MV-4-11 (cell line): ENCODE results near the gene FAM83G.

Experiments
- DNase-seq: peaks from one replicate; lab custom pipeline; 2025; lab: John Stamatoyannopoulos, UW

The FAM83G gene

GRCh38 chr17:18988546-18989173, 15.9 kb downstream of the FAM83G start:
- DNase-seq: no peak

DNA sequence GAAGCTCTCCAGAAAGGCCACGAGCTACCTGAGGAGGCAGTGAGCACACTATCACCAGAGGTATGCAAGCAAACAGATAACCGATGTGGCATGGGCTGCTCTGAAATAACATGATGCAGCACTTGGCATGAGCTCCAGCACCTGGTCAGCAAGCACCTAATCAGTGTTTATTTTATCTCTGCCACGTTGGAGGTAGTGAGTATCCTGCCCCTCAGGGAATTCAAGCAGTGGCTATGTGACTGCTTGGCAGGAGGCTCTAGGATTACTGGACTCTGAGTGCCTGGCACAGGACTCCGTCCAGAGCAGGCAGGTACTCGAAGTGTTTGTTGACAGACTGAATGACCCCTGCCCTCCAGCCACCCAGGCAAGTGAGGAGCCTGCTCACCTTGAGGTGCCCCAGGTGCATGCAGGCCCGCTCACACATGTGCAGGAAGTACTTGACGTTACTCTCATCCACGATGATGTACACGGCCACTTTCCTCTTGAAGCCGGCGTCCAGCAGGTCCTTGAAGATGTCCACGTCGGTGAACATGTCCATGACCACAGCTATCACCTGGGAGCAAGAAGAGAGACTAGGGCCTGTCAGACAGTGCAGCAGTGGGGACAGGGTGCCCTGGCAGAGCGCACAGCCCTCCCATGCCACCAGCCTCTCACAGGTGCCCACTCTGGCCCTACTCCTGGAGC, 16.6 kb downstream of the FAM83G start:
- no peak for DNase-seq

GRCh38 chr17:18987230-18987610, 17.3 kb downstream of the FAM83G start:
- DNase-seq: no peak

GRCh38 chr17:18986541-18987229, 17.9 kb downstream of the FAM83G start:
- no peak for DNase-seq

DNA sequence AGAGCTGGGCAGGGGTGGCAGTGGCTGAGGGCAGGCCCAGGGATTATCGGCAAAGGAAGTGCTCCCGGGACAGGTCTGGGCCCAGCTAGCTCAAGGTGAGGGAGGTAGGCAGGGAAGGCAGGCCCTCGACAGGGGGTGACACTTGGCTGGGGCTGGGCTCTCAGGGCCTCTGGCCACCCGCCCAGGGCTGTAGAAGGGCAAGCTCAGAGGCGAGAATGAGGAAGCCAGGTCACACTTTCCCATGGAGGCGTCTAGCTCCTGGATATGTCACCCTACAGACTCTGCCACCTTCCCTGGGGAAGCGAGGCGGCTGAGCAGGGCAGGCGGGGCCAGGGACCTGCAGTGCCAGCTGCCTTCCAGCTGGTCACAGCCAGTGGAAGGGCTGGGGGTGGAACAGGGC, 19.1 kb downstream of the FAM83G start:
- DNase-seq: no peak

- no peak for DNase-seq
Observed at GRCh38 chr17:18984273-18985114, 20.1 kb downstream of the FAM83G start.

GRCh38 chr17:18981642-18982424, 22.7 kb downstream of the FAM83G start:
- peak; percentile 3 for DNase-seq

GRCh38 chr17:18981335-18981641, 23.3 kb downstream of the FAM83G start:
- DNase-seq: no peak

DNA sequence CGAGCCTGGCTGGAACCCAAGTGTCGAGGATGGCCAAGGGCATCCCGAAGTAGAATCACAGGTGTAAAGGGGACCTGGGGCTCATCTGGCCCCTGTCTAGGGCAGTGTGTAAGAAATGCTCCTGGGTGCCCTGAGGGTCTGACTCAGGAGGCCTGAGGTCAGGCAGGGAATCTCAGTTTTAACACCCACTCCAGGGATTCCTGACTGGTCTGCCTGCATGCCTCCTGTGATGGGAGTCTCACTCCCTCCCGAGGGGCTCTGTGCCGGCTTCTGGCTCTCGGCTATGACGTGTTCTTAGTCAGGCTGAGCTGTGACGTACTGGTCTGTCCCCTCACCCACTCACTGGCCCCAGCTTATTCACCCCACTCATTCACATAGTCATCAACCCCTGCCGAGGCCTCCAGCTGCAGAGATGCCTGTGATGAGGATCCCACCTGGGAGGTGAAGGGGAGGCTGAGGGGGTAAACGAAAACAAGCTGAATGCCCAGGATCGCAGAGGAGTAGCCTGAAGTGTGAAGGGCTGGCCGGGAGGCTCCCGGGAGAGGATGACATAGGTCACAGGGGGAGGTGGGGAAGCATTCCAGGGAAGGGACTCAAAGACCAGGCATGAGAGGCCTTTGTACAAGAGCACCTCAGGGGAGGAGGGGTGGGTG, 23.8 kb downstream of the FAM83G start:
- DNase-seq: no peak

GRCh38 chr17:18978655-18979054, 25.9 kb downstream of the FAM83G start:
- DNase-seq: no peak

DNA sequence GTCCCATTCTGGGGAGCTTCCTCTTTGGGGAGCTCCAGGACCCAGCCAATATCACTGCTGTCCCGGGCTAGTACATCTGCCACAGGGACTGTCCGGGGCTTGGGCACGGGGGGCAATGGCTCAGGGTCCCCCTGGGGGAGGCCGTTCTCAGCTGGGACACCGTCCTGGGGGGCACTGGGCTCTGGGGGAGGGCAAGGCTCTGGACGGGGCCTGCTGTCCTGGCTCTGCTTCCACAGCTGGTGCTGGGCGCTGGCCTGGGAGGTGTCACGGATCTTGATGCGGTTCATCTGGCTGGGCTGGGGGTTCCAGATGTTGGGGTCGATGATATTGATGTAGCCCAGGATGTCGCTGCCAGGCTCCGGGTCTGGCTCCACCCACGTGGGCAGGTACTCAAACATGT, 26.5 kb downstream of the FAM83G start:
- no peak for DNase-seq

GRCh38 chr17:18977646-18978045, 26.9 kb downstream of the FAM83G start:
- no peak for DNase-seq

DNA sequence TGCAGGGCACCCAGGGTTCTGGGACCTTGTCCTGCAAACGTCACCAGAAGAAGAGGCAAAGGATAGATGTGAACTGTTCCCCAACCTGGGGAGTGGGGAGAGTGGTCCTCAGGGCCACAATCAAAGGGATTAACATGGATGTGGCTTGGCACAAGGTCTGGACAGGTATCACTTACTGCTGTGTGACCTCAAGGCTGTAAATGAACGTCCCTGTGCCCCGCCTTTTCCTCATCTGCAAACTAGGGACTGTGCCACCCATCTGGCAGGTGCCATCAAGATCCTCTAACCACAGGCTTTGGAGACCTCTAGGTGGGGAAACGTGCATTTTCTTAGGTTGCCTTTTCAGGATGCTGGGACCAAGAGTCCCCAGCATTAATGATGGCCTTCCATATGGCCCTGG, 27.5 kb downstream of the FAM83G start:
- no peak for DNase-seq

DNA sequence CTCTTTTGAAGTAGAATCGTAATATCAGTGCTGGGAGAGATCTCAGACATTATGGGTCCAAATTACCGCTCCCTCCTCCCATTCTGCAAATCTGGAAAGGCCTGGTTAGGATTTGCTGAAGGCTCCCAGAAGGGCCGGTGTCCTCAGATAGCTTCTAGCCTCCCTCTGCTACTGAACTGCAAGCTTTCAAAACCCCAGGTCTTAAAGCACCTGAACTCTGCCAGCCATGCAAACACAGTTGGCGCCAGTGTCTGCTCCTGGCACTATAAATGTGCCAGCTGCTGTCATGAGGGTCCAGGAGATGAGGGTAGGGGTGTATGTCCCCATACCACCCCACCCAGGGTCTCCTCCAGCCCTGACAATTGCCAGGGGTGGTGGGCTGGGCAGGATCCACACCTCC, 28.4 kb downstream of the FAM83G start:
- no peak for DNase-seq

DNA sequence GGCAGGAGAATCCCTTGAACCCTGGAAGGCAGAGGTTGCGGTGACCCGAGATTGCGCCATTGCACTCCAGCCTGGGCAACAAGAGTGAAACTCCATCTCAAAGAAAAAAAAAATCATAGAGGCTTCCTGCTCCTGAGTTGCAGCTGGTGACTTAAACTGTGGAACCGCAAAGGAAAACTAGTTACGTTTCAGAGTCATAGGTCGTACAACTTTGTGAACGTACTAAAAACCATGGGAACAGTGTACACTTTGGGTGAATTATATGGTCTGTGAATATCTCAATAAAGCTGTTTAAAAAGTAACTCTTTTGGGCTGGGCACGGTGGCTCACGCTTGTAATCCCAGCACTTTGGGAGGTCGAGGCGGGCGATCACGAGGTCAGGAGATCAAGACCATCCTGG, 29.0 kb downstream of the FAM83G start:
- peak; percentile 81 for DNase-seq

- no peak for DNase-seq
Observed at GRCh38 chr17:18974407-18975149, 30.0 kb downstream of the FAM83G start.

GRCh38 chr17:18971801-18972200, 32.8 kb downstream of the FAM83G start:
- no peak for DNase-seq

- DNase-seq: no peak
Observed at GRCh38 chr17:18970582-18971480, 33.7 kb downstream of the FAM83G start.
